GM06990 (cell line): Measurements from ENCODE around the gene GSTO2.

Experiments used
- DNase-seq: peaks from one replicate; pipeline ENCODE4 v3.0.0-alpha.2; 2011; ENCODE audit not compliant: insufficient read length; ENCODE audit errors: extremely low read depth
- H3K27me3 ChIP-seq: replicated peaks from 2 replicates; pipeline ENCODE4 v1.6.0; 2011; ENCODE audit warnings: low read length; ENCODE audit not compliant: control insufficient read depth, insufficient read depth
- H3K36me3 ChIP-seq: 2 replicates; pipeline ENCODE4 v1.5.1; 2011; ENCODE audit warnings: low read length; ENCODE audit not compliant: control insufficient read depth, insufficient read depth
- H3K4me3 ChIP-seq: replicated peaks from 2 replicates; pipeline ENCODE4 v1.5.1; 2011; ENCODE audit warnings: low read depth, mild to moderate bottlenecking, control low read depth, low read length
- TF ChIP-seq, protein P1 (sequence below): IDR thresholded peaks from 2 replicates; pipeline ENCODE4 v1.5.1; 2011; ENCODE audit warnings: low read length, control low read depth, mild to moderate bottlenecking, inconsistent platforms; ENCODE audit not compliant: insufficient read depth, poor library complexity, severe bottlenecking

Gene GSTO2

DNA sequence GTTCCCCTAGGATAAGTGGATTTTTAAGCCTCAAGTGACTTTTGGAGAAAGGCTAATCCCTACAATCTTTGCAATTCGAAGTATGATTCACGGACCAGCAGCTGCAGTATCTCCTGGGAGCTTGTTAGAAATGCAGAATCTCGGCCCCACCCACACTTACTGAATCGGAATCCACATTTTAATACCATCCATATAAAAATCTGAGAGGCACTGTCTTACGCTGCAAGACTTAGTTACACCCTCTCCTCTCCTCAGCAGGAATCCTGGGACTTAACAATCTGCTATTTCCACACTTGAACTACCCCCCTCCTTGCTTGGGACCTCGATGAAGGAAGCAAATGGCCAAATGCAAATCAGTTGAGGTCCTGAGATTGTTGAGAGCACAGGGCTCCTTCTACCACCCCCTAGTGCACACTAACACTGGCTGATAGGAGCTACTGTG is 48.3 kb downstream of the GSTO2 start:
- H3K4me3 ChIP-seq = no peak overlapping the region
- DNase-seq = no peak
- TF ChIP-seq, protein P1, sequence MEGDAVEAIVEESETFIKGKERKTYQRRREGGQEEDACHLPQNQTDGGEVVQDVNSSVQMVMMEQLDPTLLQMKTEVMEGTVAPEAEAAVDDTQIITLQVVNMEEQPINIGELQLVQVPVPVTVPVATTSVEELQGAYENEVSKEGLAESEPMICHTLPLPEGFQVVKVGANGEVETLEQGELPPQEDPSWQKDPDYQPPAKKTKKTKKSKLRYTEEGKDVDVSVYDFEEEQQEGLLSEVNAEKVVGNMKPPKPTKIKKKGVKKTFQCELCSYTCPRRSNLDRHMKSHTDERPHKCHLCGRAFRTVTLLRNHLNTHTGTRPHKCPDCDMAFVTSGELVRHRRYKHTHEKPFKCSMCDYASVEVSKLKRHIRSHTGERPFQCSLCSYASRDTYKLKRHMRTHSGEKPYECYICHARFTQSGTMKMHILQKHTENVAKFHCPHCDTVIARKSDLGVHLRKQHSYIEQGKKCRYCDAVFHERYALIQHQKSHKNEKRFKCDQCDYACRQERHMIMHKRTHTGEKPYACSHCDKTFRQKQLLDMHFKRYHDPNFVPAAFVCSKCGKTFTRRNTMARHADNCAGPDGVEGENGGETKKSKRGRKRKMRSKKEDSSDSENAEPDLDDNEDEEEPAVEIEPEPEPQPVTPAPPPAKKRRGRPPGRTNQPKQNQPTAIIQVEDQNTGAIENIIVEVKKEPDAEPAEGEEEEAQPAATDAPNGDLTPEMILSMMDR = peak; percentile 1
- peaks cover 29% of the 10 kb centered on the region for H3K36me3 ChIP-seq
- H3K27me3 ChIP-seq = no peaks in the 10 kb centered on the region

DNA sequence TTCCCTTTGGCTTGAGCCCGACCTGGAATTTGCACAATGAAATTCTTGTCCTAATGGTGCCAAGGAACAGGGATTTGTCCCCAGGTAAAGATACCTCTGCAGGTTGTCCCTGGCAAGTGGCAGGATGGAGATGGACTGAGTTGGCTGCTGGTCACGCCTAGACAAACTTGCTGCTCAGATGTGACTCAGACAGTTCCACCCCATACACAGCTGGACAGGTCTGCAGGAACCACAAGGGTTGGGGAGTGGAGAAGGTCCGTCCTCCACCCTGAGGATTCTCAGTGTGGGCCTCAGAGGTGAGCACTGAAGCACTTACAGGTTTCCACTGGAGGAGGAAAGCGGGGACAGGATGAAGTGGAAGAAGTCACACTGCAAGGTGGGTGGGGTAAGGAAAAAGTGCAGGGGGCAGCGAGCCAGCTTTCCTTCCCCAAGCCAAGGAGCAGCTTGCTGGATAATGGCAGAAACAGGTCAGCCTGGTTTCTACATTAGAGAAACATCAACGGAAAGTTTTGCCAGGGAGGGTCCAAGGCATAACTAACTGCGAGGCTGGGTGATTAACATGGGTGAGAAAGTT is 48.8 kb downstream of the GSTO2 start:
- TF ChIP-seq, protein P1 = no peak
- peaks cover 25% of the 10 kb centered on the region for H3K36me3 ChIP-seq
- H3K4me3 ChIP-seq = no peak overlapping the region
- H3K27me3 ChIP-seq = no peaks in the 10 kb centered on the region
- no peak for DNase-seq

DNA sequence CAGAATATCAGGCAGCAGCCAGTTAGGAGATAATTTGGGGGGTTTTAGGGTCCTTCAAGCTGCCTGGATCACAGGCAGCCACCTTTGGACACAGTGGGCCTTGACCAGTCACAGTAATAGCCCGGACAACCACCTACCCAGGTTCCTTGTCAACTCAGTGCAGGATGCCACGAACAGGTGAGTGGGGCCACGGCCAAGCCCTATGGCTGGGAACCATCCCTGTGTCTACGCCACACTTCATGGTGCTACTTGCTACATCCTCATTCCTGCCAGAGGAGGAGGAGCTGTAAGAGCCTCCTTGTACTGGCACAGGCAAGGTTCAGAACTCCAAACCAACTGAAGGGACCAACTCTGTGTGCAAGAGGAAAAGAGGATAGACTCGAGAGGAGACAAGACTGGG is 49.3 kb downstream of the GSTO2 start:
- Histone ChIP-seq H3K4me3 (no peak overlapping the region), H3K36me3 (peaks cover 21% of the 10 kb centered on the region), H3K27me3 (no peaks in the 10 kb centered on the region)
- DNase-seq = no peak
- TF ChIP-seq, protein P1 = no peak

DNA sequence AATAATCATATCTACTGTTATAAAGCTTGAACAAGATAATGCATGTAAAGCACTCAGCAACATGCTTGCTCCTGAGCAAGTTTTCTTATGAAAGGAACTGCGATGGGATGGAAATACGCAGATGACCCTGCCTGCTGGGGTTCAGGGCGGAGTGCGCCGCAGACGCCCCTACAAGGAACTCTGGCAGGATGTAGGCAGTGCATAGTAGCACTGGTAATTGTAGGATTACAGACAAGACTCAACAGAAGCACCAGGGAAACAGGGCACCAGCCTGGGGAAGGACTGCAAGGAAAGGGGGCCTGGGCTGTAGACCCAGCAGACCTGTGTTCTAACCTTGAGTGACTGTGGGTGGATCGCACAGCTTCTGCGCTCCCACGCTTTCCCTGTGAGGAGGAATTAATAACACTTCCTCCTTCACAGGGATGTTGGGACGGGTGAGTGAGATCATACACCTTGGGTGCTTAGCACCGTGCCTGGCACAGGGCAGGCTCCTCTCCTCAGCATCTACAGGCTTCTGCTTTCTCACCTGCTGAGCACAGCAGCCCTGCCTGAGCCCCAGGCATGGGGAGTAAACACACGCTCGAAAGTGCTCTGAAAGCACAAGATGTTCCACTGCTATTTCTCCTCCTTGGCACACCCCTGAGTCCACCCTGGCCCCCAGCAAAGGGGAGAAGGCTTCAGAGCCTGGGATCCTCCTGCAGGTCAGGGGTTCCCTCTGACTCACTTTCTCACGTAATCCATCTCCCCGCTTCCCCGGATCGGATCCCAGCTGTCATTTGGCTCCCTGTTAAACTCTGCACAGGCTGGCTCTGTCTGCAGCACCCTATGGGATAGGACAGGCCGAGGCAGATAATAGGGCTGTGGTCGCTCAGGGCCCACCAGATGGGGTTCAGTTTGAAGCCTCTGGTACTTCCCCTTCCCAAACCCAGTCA is 50.1 kb downstream of the GSTO2 start:
- TF ChIP-seq, protein P1 = no peak
- no peak for DNase-seq
- Histone ChIP-seq H3K27me3 (no peaks in the 10 kb centered on the region), H3K4me3 (no peak overlapping the region), H3K36me3 (peaks cover 14% of the 10 kb centered on the region)

DNA sequence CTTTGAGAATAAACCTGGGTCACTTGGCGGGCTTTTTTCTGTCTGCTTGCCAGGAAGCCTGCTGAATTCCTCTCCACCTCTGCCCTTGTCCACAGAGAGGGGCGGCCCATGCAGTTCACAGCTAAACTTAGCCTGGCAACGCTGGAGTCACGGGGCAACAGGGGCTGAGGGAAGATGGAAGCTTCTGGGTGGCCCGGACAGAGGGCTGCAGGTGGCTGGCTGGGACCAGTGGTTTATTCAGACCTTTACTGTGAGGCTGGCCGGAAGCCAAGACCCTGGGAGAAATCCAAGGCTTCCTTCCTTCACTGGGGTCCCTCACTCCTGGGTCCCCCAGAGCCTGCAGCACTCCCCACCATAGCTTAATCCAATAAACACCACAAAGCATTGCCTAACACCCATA is 52.2 kb downstream of the GSTO2 start:
- Histone ChIP-seq H3K36me3 (peaks cover 3% of the 10 kb centered on the region; the same call in 1 of the 2 replicates), H3K27me3 (no peaks in the 10 kb centered on the region), H3K4me3 (no peak overlapping the region)
- DNase-seq = no peak
- TF ChIP-seq, protein P1 = no peak
